H9 (cell line): ENCODE data around the gene PTPRN2. TPM values are rescaled to one million over a fixed set of nuclear protein-coding genes. Genes with fewer than 3 reads are reported as not detected.

Experiments
- DNase-seq: peaks from one replicate; pipeline ENCODE4 v3.0.0-alpha.2; 2017
- H2AFZ ChIP-seq: one replicate; pipeline ENCODE4 v1.6.1; 2013; ENCODE audit warnings: mild to moderate bottlenecking, low read length, control low read depth, moderate library complexity
- H2AK5ac ChIP-seq: 2 replicates; pipeline ENCODE4 v1.6.1; 2013; ENCODE audit warnings: low read length, control low read depth, mixed read lengths; ENCODE audit not compliant: insufficient read length
- H2BK120ac ChIP-seq: one replicate; pipeline ENCODE4 v1.6.1; 2013; ENCODE audit warnings: low read depth, mild to moderate bottlenecking, low read length, control low read depth, inconsistent platforms; ENCODE audit not compliant: poor library complexity, severe bottlenecking
- H2BK12ac ChIP-seq: 2 replicates; pipeline ENCODE4 v1.6.1; 2013; ENCODE audit warnings: low read length, control low read depth, mixed read lengths, low read depth; ENCODE audit not compliant: insufficient read length
- H2BK15ac ChIP-seq: 2 replicates; pipeline ENCODE4 v1.6.1; 2013; ENCODE audit warnings: low read depth, low read length, control low read depth
- H2BK20ac ChIP-seq: one replicate; pipeline ENCODE4 v1.6.1; 2013; ENCODE audit warnings: low read depth, mild to moderate bottlenecking, low read length, control low read depth, inconsistent platforms; ENCODE audit not compliant: poor library complexity, severe bottlenecking
- H2BK5ac ChIP-seq: 2 replicates; pipeline ENCODE4 v1.6.1; 2013; ENCODE audit warnings: low read length, control low read depth, mixed read lengths; ENCODE audit not compliant: insufficient read length
- H3K14ac ChIP-seq: 2 replicates; pipeline ENCODE4 v1.6.1; 2013; ENCODE audit warnings: low read length, control low read depth; ENCODE audit not compliant: insufficient read depth
- H3K18ac ChIP-seq: 2 replicates; pipeline ENCODE4 v1.6.1; 2013; ENCODE audit warnings: low read depth, mild to moderate bottlenecking, mixed read lengths, low read length, control low read depth; ENCODE audit not compliant: insufficient read length
- H3K23ac ChIP-seq: 2 replicates; pipeline ENCODE4 v1.6.1; 2013; ENCODE audit warnings: low read length, control low read depth, mixed read lengths, low read depth; ENCODE audit not compliant: insufficient read length
- H3K23me2 ChIP-seq: 2 replicates; pipeline ENCODE4 v1.6.1; 2013; ENCODE audit warnings: low read depth, mild to moderate bottlenecking, mixed read lengths, low read length, control low read depth; ENCODE audit not compliant: insufficient read length, poor library complexity, severe bottlenecking
- H3K27ac ChIP-seq: 2 replicates; pipeline ENCODE4 v1.5.1; 2013; ENCODE audit warnings: low read length, control low read depth, mixed read lengths, low read depth; ENCODE audit not compliant: insufficient read length
- H3K27me3 ChIP-seq: 2 replicates; pipeline ENCODE4 v1.6.1; 2013; ENCODE audit warnings: low read length, control low read depth, inconsistent platforms; ENCODE audit not compliant: insufficient read depth
- H3K4ac ChIP-seq: 2 replicates; pipeline ENCODE4 v1.6.1; 2013; ENCODE audit warnings: low read depth, mild to moderate bottlenecking, control low read depth, inconsistent platforms, low read length, moderate library complexity
- H3K4me1 ChIP-seq: 2 replicates; pipeline ENCODE4 v1.6.1; 2013; ENCODE audit warnings: low read length, control low read depth, inconsistent platforms; ENCODE audit not compliant: insufficient read depth
- H3K4me2 ChIP-seq: 2 replicates; pipeline ENCODE4 v1.6.1; 2013; ENCODE audit warnings: low read length, control low read depth, mixed read lengths; ENCODE audit not compliant: insufficient read length, insufficient read depth
- H3K56ac ChIP-seq: 2 replicates; pipeline ENCODE4 v1.6.1; 2013; ENCODE audit warnings: low read depth, mild to moderate bottlenecking, mixed read lengths, low read length, control low read depth; ENCODE audit not compliant: insufficient read length
- H3K79me1 ChIP-seq: 2 replicates; pipeline ENCODE4 v1.6.1; 2013; ENCODE audit warnings: low read depth, mild to moderate bottlenecking, moderate library complexity, low read length, control low read depth, inconsistent platforms; ENCODE audit not compliant: insufficient read depth, poor library complexity, severe bottlenecking
- H3K79me2 ChIP-seq: 2 replicates; pipeline ENCODE4 v1.6.1; 2013; ENCODE audit warnings: low read length, control low read depth, inconsistent platforms; ENCODE audit not compliant: insufficient read depth
- H3K9ac ChIP-seq: 2 replicates; pipeline ENCODE4 v1.6.1; 2013; ENCODE audit warnings: low read length, control low read depth, mixed read lengths; ENCODE audit not compliant: insufficient read length; ENCODE audit errors: extremely low read depth
- H3K9me3 ChIP-seq: one replicate; pipeline ENCODE4 v1.6.1; 2013; ENCODE audit warnings: low read depth, low read length, inconsistent platforms; ENCODE audit not compliant: control insufficient read depth
- H3T11ph ChIP-seq: one replicate; pipeline ENCODE4 v1.6.1; 2013; ENCODE audit warnings: mild to moderate bottlenecking, low read length, control low read depth, inconsistent platforms
- H4K20me1 ChIP-seq: one replicate; pipeline ENCODE4 v1.6.1; 2013; ENCODE audit not compliant: control insufficient read depth, insufficient read length, insufficient read depth
- H4K5ac ChIP-seq: 2 replicates; pipeline ENCODE4 v1.6.1; 2013; ENCODE audit warnings: low read depth, mild to moderate bottlenecking, mixed read lengths, low read length, control low read depth; ENCODE audit not compliant: insufficient read length
- H4K8ac ChIP-seq: replicated peaks from 2 replicates; pipeline ENCODE4 v1.6.1; 2013; ENCODE audit warnings: low read length, control low read depth, mixed read lengths, low read depth; ENCODE audit not compliant: insufficient read length
- H4K91ac ChIP-seq: 2 replicates; pipeline ENCODE4 v1.6.1; 2013; ENCODE audit warnings: low read depth, mild to moderate bottlenecking, moderate library complexity, mixed read lengths, low read length, control low read depth; ENCODE audit not compliant: insufficient read length
- H3K27ac Mint-ChIP-seq, 3 experiments: 2 replicates in 2 of 3; 3 replicates in 1 of 3; pipeline ENCODE4 v1.8.0; 2020 to 2021; ENCODE audit warnings: mixed read lengths in 3 of 3, mild to moderate bottlenecking in 1 of 3, moderate library complexity in 1 of 3
- H3K27me3 Mint-ChIP-seq: 2 replicates; pipeline ENCODE4 v1.8.0; 2021; ENCODE audit warnings: low read depth, mild to moderate bottlenecking, moderate library complexity, mixed read lengths
- H3K36me3 Mint-ChIP-seq, 3 experiments: 2 replicates in 2 of 3; 3 replicates in 1 of 3; pipeline ENCODE4 v1.8.0; 2020 to 2021; ENCODE audit warnings: low read depth in 3 of 3, mixed read lengths in 3 of 3; ENCODE audit not compliant: insufficient read depth in 1 of 3
- H3K4me1 Mint-ChIP-seq, 2 experiments: 2 replicates each; pipeline ENCODE4 v1.8.0; 2020; ENCODE audit warnings: mixed read lengths in 2 of 2
- H3K4me3 Mint-ChIP-seq, 2 experiments: 2 replicates in 1 of 2; 3 replicates in 1 of 2; pipeline ENCODE4 v1.8.0; 2020 to 2021; ENCODE audit warnings: mild to moderate bottlenecking in 2 of 2, mixed read lengths in 2 of 2, moderate library complexity in 1 of 2
- H3K9me3 Mint-ChIP-seq, 2 experiments: 2 replicates in 1 of 2; 3 replicates in 1 of 2; pipeline ENCODE4 v1.8.0; 2020; ENCODE audit warnings: mild to moderate bottlenecking in 2 of 2, mixed read lengths in 2 of 2, moderate library complexity in 1 of 2
- WGBS: extraction: QIAGEN DNeasy Blood & Tissue Kit; methylation state at CpG from one replicate; pipeline ENCODE4 v1.1.7; 2013; ENCODE audit warnings: missing lambda C conversion rate, low lambda C conversion rate, mixed read lengths; ENCODE audit not compliant: insufficient read length; ENCODE audit errors: extremely low coverage; 5-methylcytosine and 5-hydroxymethylcytosine counted together
- total RNA-seq: library from RNA; stranded (reverse); gene quantifications from 2 replicates; pipeline ENCODE4 v1.2.1, GENCODE V29; 2021
- TF ChIP-seq, protein P1 (sequence below): fragments of 200-600 bp; sonication (generic); conservative IDR thresholded peaks from 3 replicates; pipeline ENCODE4 v1.8.0; 2021; ENCODE audit warnings: antibody characterized with exemption, mild to moderate bottlenecking

PTPRN2 gene
- total RNA-seq, 1 experiment from 2014 or later = 5.2 TPM

DNA sequence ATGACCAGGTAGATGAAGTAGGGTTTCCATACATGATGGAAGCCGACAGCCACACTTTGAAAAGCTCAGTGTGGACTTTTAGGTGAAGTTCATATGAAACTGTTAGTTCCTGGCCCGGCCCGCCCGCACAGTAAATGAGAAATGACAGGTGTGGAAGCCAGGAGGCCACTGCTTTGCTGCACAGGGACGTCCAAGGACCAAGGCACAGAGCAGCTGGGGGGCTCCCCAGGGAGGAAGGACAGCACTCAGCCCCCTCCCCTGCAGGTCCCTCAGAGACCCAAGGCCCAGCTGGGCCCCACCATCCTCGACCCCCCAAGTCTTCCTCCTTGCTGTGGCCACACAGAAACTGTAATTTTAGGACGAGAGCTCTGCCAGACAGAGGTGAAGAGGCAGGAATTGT lies 219.2 kb downstream of the PTPRN2 start:
- H4K91ac ChIP-seq = no peak overlapping the region
- no peaks in the 10 kb centered on the region for H3K23me2 ChIP-seq
- no peaks in the 10 kb centered on the region for H3K9me3 ChIP-seq
- no peak overlapping the region for H2AK5ac ChIP-seq
- H3K27me3 ChIP-seq = no peaks in the 10 kb centered on the region
- no peak overlapping the region for H3T11ph ChIP-seq
- DNase-seq = no peak
- WGBS = no CpG with 5 or more reads among the region's 7 CpGs
- Mint-ChIP-seq H3K4me3 (no peak overlapping the region), H3K9me3 (no peaks in the 10 kb centered on the region; a peak in 2 of 5 replicates), H3K36me3 (peaks cover 0 to 1% (median 0%) of the 10 kb centered on the region in 3 experiments; a peak in 1 of 7 replicates), H3K27me3 (peaks cover 23% of the 10 kb centered on the region), H3K27ac (no peak overlapping the region), H3K4me1 (no peaks in the 10 kb centered on the region; a peak in 1 of 4 replicates)
- H2BK120ac ChIP-seq = no peak overlapping the region
- no peaks in the 10 kb centered on the region for H4K20me1 ChIP-seq
- no peak overlapping the region for H4K8ac ChIP-seq
- no peak overlapping the region for H2BK5ac ChIP-seq
- H3K79me2 ChIP-seq = no peaks in the 10 kb centered on the region
- TF ChIP-seq, protein P1, sequence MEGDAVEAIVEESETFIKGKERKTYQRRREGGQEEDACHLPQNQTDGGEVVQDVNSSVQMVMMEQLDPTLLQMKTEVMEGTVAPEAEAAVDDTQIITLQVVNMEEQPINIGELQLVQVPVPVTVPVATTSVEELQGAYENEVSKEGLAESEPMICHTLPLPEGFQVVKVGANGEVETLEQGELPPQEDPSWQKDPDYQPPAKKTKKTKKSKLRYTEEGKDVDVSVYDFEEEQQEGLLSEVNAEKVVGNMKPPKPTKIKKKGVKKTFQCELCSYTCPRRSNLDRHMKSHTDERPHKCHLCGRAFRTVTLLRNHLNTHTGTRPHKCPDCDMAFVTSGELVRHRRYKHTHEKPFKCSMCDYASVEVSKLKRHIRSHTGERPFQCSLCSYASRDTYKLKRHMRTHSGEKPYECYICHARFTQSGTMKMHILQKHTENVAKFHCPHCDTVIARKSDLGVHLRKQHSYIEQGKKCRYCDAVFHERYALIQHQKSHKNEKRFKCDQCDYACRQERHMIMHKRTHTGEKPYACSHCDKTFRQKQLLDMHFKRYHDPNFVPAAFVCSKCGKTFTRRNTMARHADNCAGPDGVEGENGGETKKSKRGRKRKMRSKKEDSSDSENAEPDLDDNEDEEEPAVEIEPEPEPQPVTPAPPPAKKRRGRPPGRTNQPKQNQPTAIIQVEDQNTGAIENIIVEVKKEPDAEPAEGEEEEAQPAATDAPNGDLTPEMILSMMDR = no peak
- H2AFZ ChIP-seq = no peak overlapping the region
- H3K56ac ChIP-seq = no peak overlapping the region
- no peak overlapping the region for H2BK15ac ChIP-seq
- no peak overlapping the region for H3K23ac ChIP-seq
- no peak overlapping the region for H3K14ac ChIP-seq
- no peaks in the 10 kb centered on the region for H3K79me1 ChIP-seq
- H2BK20ac ChIP-seq = no peak overlapping the region
- H4K5ac ChIP-seq = no peak overlapping the region
- no peak overlapping the region for H3K18ac ChIP-seq
- H3K4me2 ChIP-seq = no peak overlapping the region
- H3K9ac ChIP-seq = no peak overlapping the region
- H2BK12ac ChIP-seq = no peak overlapping the region
- H3K4me1 ChIP-seq = no peaks in the 10 kb centered on the region
- no peak overlapping the region for H3K27ac ChIP-seq
- no peak overlapping the region for H3K4ac ChIP-seq
